Gastrocnemius medialis (tissue), 4 donors: ENCODE measurements around the gene SNX22. TPM values are rescaled to one million over a fixed set of nuclear protein-coding genes. Genes with fewer than 3 reads are reported as not detected.

Experiments
- ATAC-seq, 2 donors: fragments of 150-250 bp; one replicate each; pipeline ENCODE4 v1.9.1; 2016
- DNase-seq, 2 donors: peaks; one replicate each; pipeline ENCODE4 v3.0.0-alpha.2; 2019
- H3K27ac ChIP-seq, 4 donors: fragments of 200-600 bp; sonication (generic); 1 replicate in 1 of 4; 2 replicates in 3 of 4; pipeline ENCODE4 v1.5.1; 2016 to 2018; ENCODE audit warnings: mild to moderate bottlenecking in 2 of 4, moderate library complexity in 1 of 4
- H3K27me3 ChIP-seq, 3 donors: fragments of 200-600 bp; sonication (generic) in 2 of 3; 1 replicate in 1 of 3; 2 replicates in 2 of 3; pipeline versions ENCODE4 v1.5.1 to v1.6.0; 2016 to 2019; ENCODE audit warnings: mild to moderate bottlenecking in 1 of 3, moderate library complexity in 1 of 3
- H3K36me3 ChIP-seq, 2 donors: fragments of 200-600 bp; sonication (generic) in 1 of 2; one replicate each; pipeline ENCODE4 v1.5.1; 2017 to 2018
- H3K4me1 ChIP-seq, 2 donors: fragments of 200-600 bp; sonication (generic) in 1 of 2; one replicate each; pipeline ENCODE4 v1.5.1; 2016 to 2017; ENCODE audit warnings: mild to moderate bottlenecking in 2 of 2
- H3K4me3 ChIP-seq, 4 donors: fragments of 200-600 bp; sonication (generic) in 3 of 4; 1 replicate in 1 of 4; 2 replicates in 3 of 4; pipeline ENCODE4 v1.5.1; 2016 to 2019; ENCODE audit warnings: mild to moderate bottlenecking in 2 of 4
- H3K9me3 ChIP-seq, 3 donors: fragments of 200-600 bp; sonication (generic) in 2 of 3; 1 replicate in 1 of 3; 2 replicates in 2 of 3; pipeline ENCODE4 v1.5.1; 2016 to 2019
- POLR2A ChIP-seq, 2 donors: fragments of 450-650 bp; IDR thresholded peaks; one replicate each; pipeline ENCODE4 v1.6.1; 2017; ENCODE audit warnings: antibody characterized with exemption in 2 of 2, mild to moderate bottlenecking in 2 of 2, moderate library complexity in 2 of 2
- in situ Hi-C, 4 donors: fragments of 200-750 bp; cut with MboI; loops; one replicate each; pipeline versions ENCODE4 v1.15.0 to v1.8.0; 2017; ENCODE audit warnings: low sequenced_read_pairs in 4 of 4
- intact Hi-C: fragments of 100-400 bp; cut with DNase I; formaldehyde crosslinking; loops from one replicate; pipeline ENCODE4 v1.15.1; 2023; ENCODE audit warnings: low total_unique reads
- total RNA-seq, 4 donors: library from RNA; depleted of rRNA; stranded (reverse); fragments of >200 nt; gene quantifications; one replicate each; pipeline versions ENCODE4 v1.1.0 to v1.2.3, GENCODE V29; 2016
- TF ChIP-seq, protein P1 (sequence below), 5 experiments: fragments of 450-650 bp in 3 of 5; fragments of 200-600 bp in 2 of 5; sonication (generic) in 2 of 5; IDR thresholded peaks in 4 of 5; conservative IDR thresholded peaks in 1 of 5; 1 replicate in 4 of 5; 2 replicates in 1 of 5; pipeline ENCODE4 v1.5.1; 2016 to 2019; ENCODE audit warnings: antibody characterized with exemption in 5 of 5, mild to moderate bottlenecking in 3 of 5, moderate library complexity in 3 of 5

SNX22 gene
- total RNA-seq, 4 donors from 2014 or later, result 0.09 to 0.87 TPM; not detected in 2

DNA sequence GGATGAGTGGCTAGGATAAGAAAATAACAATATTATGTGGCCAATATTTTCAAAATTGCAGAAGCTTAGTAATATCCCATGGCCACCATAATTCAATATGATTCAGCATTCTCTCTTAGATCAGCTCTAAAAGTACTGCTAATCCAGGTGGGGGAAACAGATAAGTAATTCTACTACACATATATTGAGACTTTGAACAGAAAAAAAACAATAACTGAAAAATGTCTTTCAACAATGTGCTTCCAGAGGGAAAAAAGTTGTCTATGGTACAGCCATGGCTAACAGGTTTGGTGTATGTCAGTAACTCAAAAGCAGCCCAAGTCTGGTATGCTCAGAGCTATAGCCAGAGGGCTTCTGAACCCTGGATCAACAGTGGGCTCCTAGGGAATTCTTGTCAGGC lies 53.7 kb downstream of the SNX22 start:
- ATAC-seq (no peak), DNase-seq (no peak)
- no peaks in the 10 kb centered on the region for H3K27me3 ChIP-seq
- H3K36me3 ChIP-seq, result peaks cover 0 to 32% of the 10 kb centered on the region in 2 donors
- no peak overlapping the region for H3K27ac ChIP-seq
- no peak for TF ChIP-seq POLR2A (IDR thresholded peaks at IDR 0.05)
- TF ChIP-seq, protein P1, sequence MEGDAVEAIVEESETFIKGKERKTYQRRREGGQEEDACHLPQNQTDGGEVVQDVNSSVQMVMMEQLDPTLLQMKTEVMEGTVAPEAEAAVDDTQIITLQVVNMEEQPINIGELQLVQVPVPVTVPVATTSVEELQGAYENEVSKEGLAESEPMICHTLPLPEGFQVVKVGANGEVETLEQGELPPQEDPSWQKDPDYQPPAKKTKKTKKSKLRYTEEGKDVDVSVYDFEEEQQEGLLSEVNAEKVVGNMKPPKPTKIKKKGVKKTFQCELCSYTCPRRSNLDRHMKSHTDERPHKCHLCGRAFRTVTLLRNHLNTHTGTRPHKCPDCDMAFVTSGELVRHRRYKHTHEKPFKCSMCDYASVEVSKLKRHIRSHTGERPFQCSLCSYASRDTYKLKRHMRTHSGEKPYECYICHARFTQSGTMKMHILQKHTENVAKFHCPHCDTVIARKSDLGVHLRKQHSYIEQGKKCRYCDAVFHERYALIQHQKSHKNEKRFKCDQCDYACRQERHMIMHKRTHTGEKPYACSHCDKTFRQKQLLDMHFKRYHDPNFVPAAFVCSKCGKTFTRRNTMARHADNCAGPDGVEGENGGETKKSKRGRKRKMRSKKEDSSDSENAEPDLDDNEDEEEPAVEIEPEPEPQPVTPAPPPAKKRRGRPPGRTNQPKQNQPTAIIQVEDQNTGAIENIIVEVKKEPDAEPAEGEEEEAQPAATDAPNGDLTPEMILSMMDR (IDR thresholded peaks at IDR 0.05 in 4 of 5, conservative IDR thresholded peaks at IDR 0.05 in 1 of 5), result no peak
- no peaks in the 10 kb centered on the region for H3K9me3 ChIP-seq
- H3K4me1 ChIP-seq, result no peaks in the 10 kb centered on the region
- intact Hi-C loops (no loop called here), in situ Hi-C loops (loop anchor here in 3 of 4 donors (10.0 to 25.0 kb wide), 3 partner anchors 157 to 457 kb away; partner anchors contain the start of gene CSNK1G1 (in 1 of the 3))
- H3K4me3 ChIP-seq, result no peak overlapping the region

Other genes with a start within 250 kb of the SNX22 start
- 10 to 100 TPM; 28.5 to 70.8 (median 52.7) TPM for gene DAPK2, start 105.2 kb upstream of the SNX22 start, total RNA-seq
- 10 to 100 TPM; 26.6 to 65.2 (median 55.1) TPM for gene CIAO2A, start 57.9 kb upstream of the SNX22 start, total RNA-seq
- 10 to 100 TPM; 26.7 to 39.3 (median 34.1) TPM for gene SNX1, start 55.7 kb upstream of the SNX22 start, total RNA-seq
- 10 to 100 TPM; 26.8 to 78.5 (median 40.2) TPM for gene PPIB, start 11.3 kb downstream of the SNX22 start, total RNA-seq
- 10 to 100 TPM in 1 of 4 donors, 1 to 10 TPM in 3; 5.3 to 26.6 (median 6.5) TPM for gene CSNK1G1, start 204.4 kb downstream of the SNX22 start, total RNA-seq
- 1 to 10 TPM in 1 of 4 donors, not detected in 3; 1.6 TPM for gene PCLAF, start 229.7 kb downstream of the SNX22 start, total RNA-seq
- gene TRIP4, start 236.1 kb downstream of the SNX22 start, total RNA-seq, result 1 to 10 TPM; 1.9 to 5.3 (median 3.4) TPM